Esophagus (tissue), 2 donors: ENCODE data around the gene ABCD3. TPM values are rescaled to one million over a fixed set of nuclear protein-coding genes. Genes with fewer than 3 reads are reported as not detected.
"Not testable (repeated sequence)": the region's sequence is repeated elsewhere in the genome, so short reads cannot be mapped to it uniquely, and the experiment has no call there.

Experiments used
- H3K27ac ChIP-seq, 2 donors: one replicate each; pipeline ENCODE4 v1.5.1; 2013; ENCODE audit warnings: low read depth in 2 of 2, mild to moderate bottlenecking in 2 of 2, inconsistent platforms in 1 of 2, low read length in 1 of 2, moderate library complexity in 1 of 2
- H3K27me3 ChIP-seq, 2 donors: one replicate each; pipeline ENCODE4 v1.6.1; 2013; ENCODE audit warnings: low read length in 2 of 2, control low read depth in 1 of 2, mild to moderate bottlenecking in 1 of 2; ENCODE audit not compliant: insufficient read depth in 2 of 2, control insufficient read depth in 1 of 2
- H3K36me3 ChIP-seq, 2 donors: one replicate each; pipeline ENCODE4 v1.6.1; 2013; ENCODE audit warnings: low read length in 1 of 2; ENCODE audit not compliant: control insufficient read depth in 2 of 2, insufficient read depth in 2 of 2
- H3K4me1 ChIP-seq, 2 donors: one replicate each; pipeline ENCODE4 v1.6.1; 2013; ENCODE audit warnings: low read length in 1 of 2; ENCODE audit not compliant: control insufficient read depth in 2 of 2, insufficient read depth in 2 of 2
- H3K4me3 ChIP-seq, 2 donors: one replicate each; pipeline ENCODE4 v1.5.1; 2013; ENCODE audit warnings: low read length in 2 of 2, mild to moderate bottlenecking in 2 of 2, low read depth in 1 of 2, moderate library complexity in 1 of 2
- H3K9me3 ChIP-seq, 2 donors: one replicate each; pipeline ENCODE4 v1.6.1; 2013; ENCODE audit warnings: mild to moderate bottlenecking in 2 of 2, low read depth in 1 of 2, low read length in 1 of 2, moderate library complexity in 1 of 2; ENCODE audit not compliant: control insufficient read depth in 2 of 2, insufficient read depth in 1 of 2
- WGBS, 2 donors: extraction: QIAGEN DNeasy Blood & Tissue Kit; methylation state at CpG; one replicate each; pipeline ENCODE4 v1.1.7; 2013; 5-methylcytosine and 5-hydroxymethylcytosine counted together
- polyA plus RNA-seq, 2 donors: library from polyadenylated mRNA; stranded (reverse); fragments of 200-250 nt; gene quantifications; one replicate each; pipeline ENCODE4 v1.2.3, GENCODE V29; 2013
- donor health status: healthy with polysubstance abuse.
- donor health status: Bipolar disorder and iron deficiency.

The ABCD3 gene
- polyA plus RNA-seq, 2 donors: 12.6 to 17.7 TPM

GRCh38 chr1:94562519-94563260, 144.5 kb downstream of the ABCD3 start:
- 59 to 71% methylated on average over 12 of the region's 12 CpGs for WGBS, 2 donors
- H3K27me3 ChIP-seq: no peaks in the 10 kb centered on the region
- no peaks in the 10 kb centered on the region for H3K9me3 ChIP-seq
- no peaks in the 10 kb centered on the region for H3K36me3 ChIP-seq
- peaks cover 0 to 7% of the 10 kb centered on the region in 2 donors for H3K4me1 ChIP-seq
- H3K27ac ChIP-seq: no peak overlapping the region
- no peak overlapping the region for H3K4me3 ChIP-seq

- 94 to 96% methylated on average over 2 of the region's 2 CpGs for whole genome bisulfite sequencing, 2 donors
Observed at GRCh38 chr1:94565901-94566300, 147.7 kb downstream of the ABCD3 start.

DNA sequence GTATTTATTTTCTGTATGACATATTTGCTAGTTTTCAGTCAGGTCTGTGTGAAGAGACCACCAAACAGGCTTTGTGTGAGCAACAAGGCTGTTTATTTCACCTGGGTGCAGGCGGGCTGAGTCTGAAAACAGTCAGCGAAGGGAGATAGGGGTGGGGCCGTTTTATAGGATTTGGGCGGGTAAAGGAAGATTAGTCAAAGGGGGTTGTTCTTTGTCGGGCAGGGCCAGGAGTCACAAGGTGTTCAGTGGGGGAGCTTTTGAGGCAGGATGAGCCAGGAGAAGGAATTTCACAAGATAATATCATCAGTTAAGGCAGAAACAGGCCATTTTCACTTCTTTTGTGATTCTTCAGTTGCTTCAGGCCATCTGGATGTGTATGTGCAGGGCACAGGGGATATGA, 148.2 kb downstream of the ABCD3 start:
- not testable (repeated sequence) for H3K4me1 ChIP-seq, H3K9me3 ChIP-seq, H3K36me3 ChIP-seq, H3K27ac ChIP-seq, H3K27me3 ChIP-seq, H3K4me3 ChIP-seq
- 57 to 64% methylated on average over 5 of the region's 5 CpGs for WGBS, 2 donors

More at GRCh38 chr1:94565901-94566300, 147.7 kb downstream of the ABCD3 start:
- Histone ChIP-seq H3K4me1 (peaks cover 0 to 7% of the 10 kb centered on the region in 2 donors), H3K27me3 (no peaks in the 10 kb centered on the region), H3K9me3 (peaks cover 0 to 2% of the 10 kb centered on the region in 2 donors), H3K27ac (no peak overlapping the region), H3K4me3 (no peak overlapping the region), H3K36me3 (no peaks in the 10 kb centered on the region)

- not testable (repeated sequence) for H3K27me3 ChIP-seq, H3K4me3 ChIP-seq, H3K9me3 ChIP-seq, H3K4me1 ChIP-seq, H3K27ac ChIP-seq, H3K36me3 ChIP-seq
- 93 to 100% methylated on average over 2 of the region's 2 CpGs for WGBS, 2 donors
Observed at GRCh38 chr1:94567975-94568607, 149.9 kb downstream of the ABCD3 start.

Other genes with a start within 250 kb of the ABCD3 start
- gene ARHGAP29, start 180.8 kb upstream of the ABCD3 start, polyA plus RNA-seq: 1 to 10 TPM; 2.7 to 2.8 TPM
- gene F3, start 123.4 kb downstream of the ABCD3 start, polyA plus RNA-seq: 10 to 100 TPM; 28.7 to 39.1 TPM